ENCODE measurements around the gene PFKFB3.
"Not testable (repeated sequence)": the region's sequence is repeated elsewhere in the genome, so short reads cannot be mapped to it uniquely, and the experiment has no call there.

Gene PFKFB3

GRCh38 chr10:6202098-6202683, 541 bp upstream of the PFKFB3 start:
- no peak for DNase-seq (ENCODE audit: low read depth)

GRCh38 chr10:6203331-6204062, 765 bp downstream of the PFKFB3 start:
- DNase-seq (ENCODE audit: low read depth), result no peak

- DNase-seq (ENCODE audit: low read depth), result no peak
These were observed 1.3 kb downstream of the PFKFB3 start for GRCh38 chr10:6204063-6204340.

- DNase-seq (ENCODE audit: low read depth), result peak; percentile 60
These were observed 1.8 kb downstream of the PFKFB3 start for GRCh38 chr10:6204341-6205191.

GRCh38 chr10:6206486-6206885, 3.8 kb downstream of the PFKFB3 start:
- DNase-seq (ENCODE audit: low read depth), result not testable (repeated sequence)

GRCh38 chr10:6207658-6208057, 4.9 kb downstream of the PFKFB3 start:
- DNase-seq (ENCODE audit: low read depth), result no peak

GRCh38 chr10:6208799-6209235, 6.1 kb downstream of the PFKFB3 start:
- DNase-seq (ENCODE audit: low read depth), result no peak

GRCh38 chr10:6211341-6211670, 8.6 kb downstream of the PFKFB3 start:
- no peak for DNase-seq (ENCODE audit: low read depth)

- DNase-seq (ENCODE audit: low read depth), result no peak
These were observed 9.2 kb downstream of the PFKFB3 start for GRCh38 chr10:6211671-6212635.

GRCh38 chr10:6212806-6213205, 10.1 kb downstream of the PFKFB3 start:
- DNase-seq (ENCODE audit: low read depth), result no peak

GRCh38 chr10:6213257-6213905, 10.6 kb downstream of the PFKFB3 start:
- DNase-seq (ENCODE audit: low read depth), result no peak

- no peak for DNase-seq (ENCODE audit: low read depth)
These were observed 11.2 kb downstream of the PFKFB3 start for GRCh38 chr10:6213908-6214307.

GRCh38 chr10:6214612-6215011, 11.9 kb downstream of the PFKFB3 start:
- no peak for DNase-seq (ENCODE audit: low read depth)

GRCh38 chr10:6215241-6215640, 12.5 kb downstream of the PFKFB3 start:
- no peak for DNase-seq (ENCODE audit: low read depth)

GRCh38 chr10:6215683-6216484, 13.2 kb downstream of the PFKFB3 start:
- DNase-seq (ENCODE audit: low read depth), result no peak

- no peak for DNase-seq (ENCODE audit: low read depth)
These were observed 14.2 kb downstream of the PFKFB3 start for GRCh38 chr10:6216916-6217315.

GRCh38 chr10:6217611-6218010, 14.9 kb downstream of the PFKFB3 start:
- DNase-seq (ENCODE audit: low read depth), result no peak

- peak; percentile 56 for DNase-seq (ENCODE audit: low read depth)
These were observed 16.2 kb downstream of the PFKFB3 start for GRCh38 chr10:6218692-6219493.

- no peak for DNase-seq (ENCODE audit: low read depth)
These were observed 16.7 kb downstream of the PFKFB3 start for GRCh38 chr10:6219494-6219836.

All from GM04504 (cell line).